Mesodermal cell (in vitro differentiated cells): ENCODE data around the gene TMEM92.
"Not testable (repeated sequence)": the region's sequence is repeated elsewhere in the genome, so short reads cannot be mapped to it uniquely, and the experiment has no call there.

ENCODE experiments used
- H3K27ac ChIP-seq: 2 replicates; pipeline ENCODE4 v1.7.0; 2013; ENCODE audit warnings: mild to moderate bottlenecking, low read depth, low read length, moderate library complexity; ENCODE audit not compliant: severe bottlenecking
- H3K36me3 ChIP-seq: 2 replicates; pipeline ENCODE4 v1.7.1; 2013; ENCODE audit warnings: mild to moderate bottlenecking, low read length, moderate library complexity; ENCODE audit not compliant: control insufficient read depth, insufficient read depth
- H3K4me1 ChIP-seq: one replicate; pipeline ENCODE4 v1.7.1; 2013; ENCODE audit warnings: mild to moderate bottlenecking, low read length; ENCODE audit not compliant: insufficient read depth, control insufficient read depth, poor library complexity, severe bottlenecking
- H3K4me3 ChIP-seq: 2 replicates; pipeline ENCODE4 v1.7.0; 2013; ENCODE audit warnings: low read length, control low read depth, mild to moderate bottlenecking; ENCODE audit not compliant: insufficient read depth, poor library complexity, severe bottlenecking; ENCODE audit errors: extremely low read depth
- H3K9me3 ChIP-seq: 2 replicates; pipeline ENCODE4 v1.7.1; 2013; ENCODE audit warnings: mild to moderate bottlenecking, low read length, moderate library complexity; ENCODE audit not compliant: control insufficient read depth
- WGBS, 2 experiments: methylation state at CpG; one replicate each; pipeline ENCODE4 v1.1.5; 2013; ENCODE audit warnings: missing lambda C conversion rate in 2 of 2; ENCODE audit not compliant: insufficient coverage in 2 of 2; 5-methylcytosine and 5-hydroxymethylcytosine counted together

Gene TMEM92

GRCh38 chr17:50270435-50271362, 3.6 kb upstream of the TMEM92 start:
- Histone ChIP-seq H3K36me3 (no peaks in the 10 kb centered on the region), H3K4me3 (no peak overlapping the region), H3K27ac (peak overlapping the region; percentile 66), H3K9me3 (no peaks in the 10 kb centered on the region), H3K4me1 (peaks cover 70% of the 10 kb centered on the region)
- 60 to 67% methylated on average over 17 to 20 of the region's 21 CpGs for WGBS, 2 experiments

DNA sequence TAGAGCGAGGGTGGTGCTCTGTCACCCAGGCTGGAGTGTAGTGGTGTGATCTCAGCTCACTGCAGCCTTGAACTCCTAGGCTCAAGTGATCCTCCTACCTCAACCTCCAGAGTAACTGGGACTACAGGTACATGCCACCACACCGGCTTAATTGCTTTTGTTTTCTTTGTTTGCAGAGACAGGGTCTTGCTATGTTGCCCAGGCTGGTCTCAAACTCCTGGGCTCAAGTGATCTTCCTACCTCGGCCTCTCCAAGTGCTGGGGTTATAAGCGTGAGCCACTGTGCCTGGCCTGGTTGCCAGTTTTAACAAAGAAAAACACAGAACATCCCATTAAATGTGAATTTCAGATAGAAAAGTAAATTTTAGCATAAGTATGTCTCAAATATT, 2.9 kb upstream of the TMEM92 start:
- 90 to 100% methylated on average over 2 to 3 of the region's 4 CpGs for WGBS, 2 experiments
- not testable (repeated sequence) for H3K27ac ChIP-seq

GRCh38 chr17:50272246-50272645, 2.0 kb upstream of the TMEM92 start:
- Histone ChIP-seq H3K27ac (no peak overlapping the region), H3K4me1 (peaks cover 65% of the 10 kb centered on the region), H3K4me3 (peak overlapping the region; percentile 31), H3K36me3 (no peaks in the 10 kb centered on the region), H3K9me3 (no peaks in the 10 kb centered on the region)
- WGBS, 2 experiments = 54 to 86% methylated on average over 1 to 2 of the region's 7 CpGs

More for the DNA sequence above, 2.9 kb upstream of the TMEM92 start:
- not testable (repeated sequence) for H3K4me3 ChIP-seq, H3K36me3 ChIP-seq, H3K9me3 ChIP-seq
- H3K4me1 ChIP-seq = peaks cover 64% of the 10 kb centered on the region

DNA sequence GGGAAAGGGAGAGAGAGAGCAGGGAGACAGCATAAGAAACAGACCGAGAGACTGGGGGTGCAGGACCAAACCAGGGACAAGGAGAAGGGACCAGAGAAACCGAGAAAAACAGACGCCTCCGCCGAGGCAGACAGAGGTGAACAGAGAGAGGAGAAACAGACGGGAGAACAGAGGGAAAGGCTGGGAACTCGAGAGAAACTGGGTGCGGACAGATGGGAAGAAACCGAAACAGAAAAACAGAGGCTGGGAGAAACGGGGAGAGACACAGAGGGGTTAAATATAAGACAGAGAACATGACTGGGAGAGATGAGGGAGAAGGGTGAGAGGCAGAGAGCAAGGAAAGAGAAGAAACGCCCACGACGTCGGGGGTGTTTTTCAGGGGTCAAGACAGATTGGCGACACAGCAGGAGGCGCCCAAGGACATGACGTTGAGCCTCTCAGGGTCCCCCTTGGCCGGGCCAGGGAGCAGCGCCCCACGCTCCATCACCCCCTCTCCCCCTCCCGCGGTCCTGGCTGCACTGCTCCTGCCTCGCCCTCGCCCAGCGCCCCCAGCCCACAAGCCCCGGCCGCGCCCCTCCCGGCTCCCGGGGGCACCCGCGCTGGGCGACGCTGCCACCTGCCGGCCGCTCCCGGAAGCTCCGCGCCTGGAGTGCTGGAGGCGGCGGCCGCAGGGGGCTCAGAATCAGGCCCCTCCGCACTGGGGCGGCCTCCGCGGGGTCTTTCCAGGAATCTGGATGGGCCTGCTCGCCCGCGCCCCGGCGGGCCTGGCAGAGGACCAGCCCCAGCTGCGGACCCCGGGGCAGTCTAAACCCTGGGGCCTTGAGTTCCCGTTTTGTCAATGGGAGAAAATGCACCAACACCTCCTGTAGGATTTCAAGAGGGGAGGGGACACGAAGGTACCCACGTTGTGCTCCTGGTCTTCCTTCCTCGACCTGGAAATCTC, 1.3 kb upstream of the TMEM92 start:
- Histone ChIP-seq H3K4me1 (peaks cover 66% of the 10 kb centered on the region), H3K27ac (no peak overlapping the region), H3K4me3 (peak overlapping the region; percentile 31), H3K36me3 (no peaks in the 10 kb centered on the region), H3K9me3 (no peaks in the 10 kb centered on the region)
- 12% methylated on average over 39 to 55 of the region's 57 CpGs for WGBS, 2 experiments

DNA sequence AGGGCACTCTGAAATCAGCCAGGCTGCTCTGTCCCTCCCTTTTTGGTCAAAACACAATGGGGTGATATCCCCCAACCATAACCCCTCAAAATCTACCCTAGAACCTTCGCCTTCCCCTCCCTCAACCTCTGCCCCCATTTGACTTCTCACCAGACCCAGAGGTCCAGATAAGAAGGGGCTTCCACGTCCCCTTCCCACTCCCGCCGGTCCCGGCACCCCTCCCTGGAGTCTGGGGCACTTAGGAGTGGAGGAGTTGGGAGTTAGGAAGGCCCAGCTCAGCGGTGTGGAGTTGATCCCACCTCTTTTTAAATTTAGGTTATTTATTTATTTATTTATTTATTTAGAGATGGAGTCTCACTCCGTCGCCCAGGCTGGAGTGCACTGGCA, 619 bp upstream of the TMEM92 start:
- no peak overlapping the region for H3K27ac ChIP-seq
- H3K36me3 ChIP-seq = no peaks in the 10 kb centered on the region
- H3K9me3 ChIP-seq = no peaks in the 10 kb centered on the region
- H3K4me1 ChIP-seq = peaks cover 60% of the 10 kb centered on the region
- WGBS, 2 experiments = 100% methylated on average over 3 of the region's 8 CpGs; no CpG with 5 or more reads in 1 of the 2 experiments
- peak overlapping the region; percentile 31 for H3K4me3 ChIP-seq

DNA sequence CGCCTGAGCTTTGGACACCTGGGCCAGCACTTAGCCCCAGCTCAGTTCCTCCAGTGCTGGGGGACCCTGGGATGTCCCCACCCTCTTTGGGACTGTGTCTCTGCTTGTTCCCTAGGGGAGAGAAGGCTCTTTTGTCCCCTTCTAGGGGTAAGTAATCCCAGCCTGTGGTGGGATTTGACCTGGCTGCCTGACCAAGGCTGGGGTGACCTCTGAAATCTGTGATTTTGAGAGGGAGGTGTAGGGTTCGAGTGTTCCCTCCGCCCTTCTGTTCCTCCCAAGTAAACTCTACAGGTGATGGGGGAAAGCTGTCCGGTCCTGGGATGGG, 593 bp downstream of the TMEM92 start:
- 87% methylated on average over 3 of the region's 4 CpGs; no CpG with 5 or more reads in 1 of the 2 experiments for WGBS, 2 experiments
- Histone ChIP-seq H3K4me1 (peaks cover 59% of the 10 kb centered on the region), H3K36me3 (no peaks in the 10 kb centered on the region), H3K9me3 (no peaks in the 10 kb centered on the region), H3K27ac (no peak overlapping the region), H3K4me3 (no peak overlapping the region)

- Histone ChIP-seq H3K27ac (no peak overlapping the region), H3K4me3 (no peak overlapping the region), H3K9me3 (no peaks in the 10 kb centered on the region), H3K36me3 (no peaks in the 10 kb centered on the region), H3K4me1 (peaks cover 59% of the 10 kb centered on the region)
- 61 to 82% methylated on average over 3 to 4 of the region's 7 CpGs for WGBS, 2 experiments
These were observed 1.0 kb downstream of the TMEM92 start for GRCh38 chr17:50275279-50275678.

- Histone ChIP-seq H3K9me3 (no peaks in the 10 kb centered on the region), H3K4me1 (peaks cover 48% of the 10 kb centered on the region), H3K4me3 (no peak overlapping the region), H3K27ac (no peak overlapping the region), H3K36me3 (no peaks in the 10 kb centered on the region)
- WGBS, 2 experiments = 56 to 68% methylated on average over 5 of the region's 8 CpGs
These were observed 2.5 kb downstream of the TMEM92 start for GRCh38 chr17:50276588-50277356.

DNA sequence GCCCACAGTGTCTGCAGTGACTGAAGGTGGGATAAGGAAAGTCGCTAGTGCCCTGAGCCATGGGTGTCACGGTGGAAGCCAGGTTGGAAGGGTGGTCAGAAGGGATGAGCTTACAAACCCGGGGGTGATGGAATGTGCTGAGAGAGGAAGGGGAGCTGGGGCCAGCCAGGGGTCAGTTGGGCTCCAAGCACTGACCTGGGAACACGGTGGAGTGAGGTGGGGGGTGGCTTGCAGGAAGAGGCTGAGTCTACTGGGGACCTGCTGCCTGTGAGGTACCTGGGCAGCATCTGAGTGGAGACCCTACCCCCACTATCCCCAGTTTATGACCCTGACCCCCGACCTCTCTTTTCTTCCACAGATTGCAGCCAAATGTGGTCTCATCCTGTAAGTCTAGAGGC, 3.1 kb downstream of the TMEM92 start:
- peaks cover 43% of the 10 kb centered on the region for H3K4me1 ChIP-seq
- WGBS, 2 experiments = 59 to 60% methylated on average over 4 of the region's 5 CpGs
- no peaks in the 10 kb centered on the region for H3K9me3 ChIP-seq
- no peak overlapping the region for H3K4me3 ChIP-seq
- no peak overlapping the region for H3K27ac ChIP-seq
- no peaks in the 10 kb centered on the region for H3K36me3 ChIP-seq

GRCh38 chr17:50278526-50279180, 4.4 kb downstream of the TMEM92 start:
- 90 to 94% methylated on average over 9 to 12 of the region's 14 CpGs for WGBS, 2 experiments
- H3K4me3 ChIP-seq = no peak overlapping the region
- peaks cover 6% of the 10 kb centered on the region for H3K9me3 ChIP-seq
- no peak overlapping the region for H3K27ac ChIP-seq
- peaks cover 32% of the 10 kb centered on the region for H3K4me1 ChIP-seq
- no peaks in the 10 kb centered on the region for H3K36me3 ChIP-seq
